HG02973 (cell line): Measurements from ENCODE around the gene TIAM2.
"Not testable (repeated sequence)": the region's sequence is repeated elsewhere in the genome, so short reads cannot be mapped to it uniquely, and the experiment has no call there.

Experiments used
- ATAC-seq: cut with Tn5 transposase; IDR thresholded peaks from one replicate; pipeline ENCODE4 v1.9.1; 2021; ENCODE audit warnings: moderate library complexity; ENCODE audit not compliant: unreplicated experiment

TIAM2 gene

DNA sequence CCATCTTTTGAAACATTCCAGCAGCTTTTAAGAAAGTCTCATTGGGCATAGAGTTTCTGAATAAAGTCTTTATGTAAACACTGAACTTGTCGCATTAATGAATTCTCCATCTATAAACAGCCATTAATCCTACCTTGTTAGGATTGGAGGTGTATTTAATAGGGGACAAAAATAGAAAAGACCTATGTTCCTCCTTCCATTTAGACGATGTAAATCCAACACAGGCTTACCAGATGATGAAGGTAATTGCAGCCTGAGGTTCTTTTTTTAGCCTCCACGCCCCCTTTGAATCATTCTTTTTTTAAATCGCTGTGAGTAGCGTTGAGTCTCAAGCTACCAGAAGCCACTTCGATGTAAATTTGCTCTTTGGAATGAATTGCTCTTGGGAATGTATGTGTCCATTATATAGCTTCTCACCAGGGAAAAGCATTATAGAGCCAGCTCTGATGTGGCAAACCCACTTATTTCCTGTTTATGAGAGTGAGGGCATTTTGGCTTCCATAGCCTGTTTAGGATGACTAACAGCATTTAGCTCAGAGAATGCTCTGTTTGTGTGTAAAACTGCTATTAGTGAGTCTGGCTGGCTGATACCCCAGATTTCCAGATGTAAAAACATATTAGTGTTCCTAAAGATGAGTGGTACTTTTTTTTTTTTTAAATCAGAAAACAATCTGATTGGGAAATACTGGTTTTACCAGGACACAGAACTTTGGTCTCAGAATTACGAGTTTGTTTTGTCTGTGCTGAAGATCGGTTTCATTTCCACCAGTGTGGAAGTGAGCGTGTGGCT, 193.8 kb downstream of the TIAM2 start:
- no peak for ATAC-seq

- ATAC-seq: no peak
Measured at GRCh38 chr6:155190677-155191076, 195.6 kb downstream of the TIAM2 start.

DNA sequence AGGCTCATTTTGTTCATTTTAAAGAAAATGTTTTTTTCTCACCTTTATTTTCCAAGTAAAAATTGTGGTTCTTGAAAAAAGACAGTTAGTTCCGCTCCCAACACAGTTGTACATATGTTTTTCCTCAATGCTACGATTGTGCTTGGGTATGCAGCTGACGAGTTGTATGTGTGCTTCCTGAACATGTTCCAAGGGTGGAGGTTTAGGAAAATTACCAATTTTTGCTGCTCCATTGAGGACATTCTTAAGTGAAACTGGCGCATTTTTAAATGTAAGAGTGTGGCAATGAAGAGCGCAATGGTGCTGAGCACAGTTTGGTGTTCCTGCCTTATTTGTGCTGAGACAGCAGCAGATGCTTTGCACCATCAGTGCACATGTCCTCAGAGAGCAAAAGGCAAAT, 198.4 kb downstream of the TIAM2 start:
- no peak for ATAC-seq

DNA sequence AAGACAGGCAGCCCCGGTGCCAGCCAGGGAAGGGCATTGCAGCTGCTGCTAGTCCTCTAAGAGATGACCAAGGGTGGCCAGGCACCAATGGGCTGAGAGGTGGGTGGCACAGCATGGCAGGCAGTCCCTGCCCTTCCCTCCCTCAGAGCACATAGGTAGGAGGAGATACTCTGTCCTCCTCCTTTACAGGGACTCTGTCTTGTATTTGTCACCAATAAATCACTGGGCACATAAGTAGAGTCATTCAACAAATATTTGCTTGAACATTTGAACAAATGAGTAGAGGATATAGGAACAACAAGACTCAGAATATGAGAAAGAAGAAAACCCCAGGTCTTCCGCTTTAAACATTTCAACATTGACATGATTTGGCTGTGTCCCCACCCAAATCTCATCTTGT, 199.3 kb downstream of the TIAM2 start:
- no peak for ATAC-seq

- ATAC-seq: no peak
Measured at GRCh38 chr6:155195903-155196302, 200.8 kb downstream of the TIAM2 start.

DNA sequence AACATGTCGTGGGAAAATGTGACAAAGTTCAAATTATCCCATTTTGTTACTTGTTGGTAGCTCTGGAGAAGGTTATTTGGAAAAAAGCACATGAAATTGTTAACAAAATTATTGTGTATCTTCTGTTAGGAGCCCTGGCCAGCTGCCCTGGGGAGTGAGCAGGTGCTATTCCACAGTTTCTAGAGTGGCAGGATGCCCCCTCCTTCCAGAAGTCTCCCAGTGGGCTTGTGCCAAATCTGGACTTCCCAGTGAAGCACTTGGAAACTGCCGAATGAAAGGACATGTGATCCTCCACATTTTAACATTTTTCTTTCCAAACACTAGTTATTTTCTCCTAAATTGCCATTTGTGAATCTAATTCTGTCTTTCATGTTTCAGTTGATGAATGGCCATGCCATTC, 201.8 kb downstream of the TIAM2 start:
- no peak for ATAC-seq

DNA sequence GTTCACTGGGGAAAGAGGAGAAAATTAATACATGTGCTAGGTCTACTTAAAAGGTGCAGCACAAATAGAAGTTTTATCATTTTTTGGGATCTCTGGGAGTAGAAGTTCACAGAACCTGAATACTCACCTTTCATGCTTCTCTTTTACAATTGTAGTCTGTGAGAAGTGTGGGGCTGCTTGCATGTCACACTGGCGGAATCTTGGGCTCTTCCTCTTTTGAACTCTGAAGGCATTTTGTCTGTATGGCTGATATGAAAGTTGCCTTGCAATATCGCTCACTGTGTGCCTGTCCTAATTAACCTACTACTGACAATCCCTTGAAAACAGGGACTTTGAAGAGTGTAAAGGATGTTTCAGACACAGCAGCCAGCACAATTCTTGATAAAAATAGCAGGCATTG, 202.8 kb downstream of the TIAM2 start:
- ATAC-seq: no peak

DNA sequence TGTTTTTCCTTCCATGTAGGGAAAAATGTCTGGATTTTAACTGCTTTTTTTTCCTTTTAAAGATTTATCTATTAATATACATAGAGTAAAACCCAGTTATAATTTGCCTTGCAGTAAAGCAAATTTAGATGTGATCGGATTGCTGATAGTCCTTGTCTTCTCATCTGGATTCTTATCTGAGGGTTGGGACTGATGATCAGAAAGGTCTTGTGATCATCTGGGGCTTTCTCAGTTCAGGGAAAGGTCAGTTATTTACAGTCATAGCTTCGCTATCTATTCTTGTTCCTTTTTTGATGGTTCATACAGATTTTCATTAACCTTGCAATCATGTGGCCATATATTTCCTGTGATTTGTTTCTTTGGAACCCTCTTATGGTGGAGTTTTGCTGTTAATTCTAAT, 204.9 kb downstream of the TIAM2 start:
- ATAC-seq: no peak

GRCh38 chr6:155201461-155202226, 206.5 kb downstream of the TIAM2 start:
- ATAC-seq: no peak

GRCh38 chr6:155207223-155207622, 212.1 kb downstream of the TIAM2 start:
- ATAC-seq: no peak

- ATAC-seq: no peak
Measured at GRCh38 chr6:155212106-155212505, 217.0 kb downstream of the TIAM2 start.

DNA sequence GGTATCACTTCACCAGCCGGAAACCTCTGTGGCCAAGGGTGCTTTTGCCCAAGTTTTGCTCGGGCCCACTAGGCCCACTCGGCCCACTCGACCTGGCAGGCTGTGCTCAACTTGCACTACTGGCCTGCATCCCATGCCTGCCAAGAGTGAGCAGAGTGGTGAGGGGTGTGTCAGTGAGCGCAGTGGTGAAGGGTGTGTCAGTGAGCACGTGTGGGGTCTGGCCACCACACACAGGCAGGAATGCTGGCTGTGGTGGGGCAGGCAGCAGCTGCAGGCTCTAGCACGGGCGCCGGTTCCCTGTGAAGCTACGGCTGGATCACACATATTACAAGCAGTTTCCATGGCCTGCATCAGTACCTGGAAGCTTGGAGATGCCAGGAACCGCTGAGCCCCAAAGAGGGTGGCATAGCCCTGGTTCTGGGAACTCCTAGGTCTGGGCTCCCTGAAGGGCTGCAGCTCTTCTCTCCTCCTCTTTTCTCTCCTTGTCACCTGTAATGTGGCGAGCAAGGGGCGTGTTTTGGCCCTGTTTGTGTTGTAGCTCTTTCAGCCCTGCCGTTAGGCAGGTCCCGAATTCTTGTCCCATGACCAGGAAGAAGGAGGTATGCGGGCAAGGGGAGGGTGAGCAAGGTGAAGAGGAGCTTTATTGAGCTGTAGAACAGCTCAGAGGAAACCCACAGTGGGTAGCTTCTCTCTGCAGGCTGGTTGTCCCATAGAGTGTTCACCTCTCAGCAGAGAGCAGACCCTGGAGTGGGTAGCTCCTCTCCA, 217.7 kb downstream of the TIAM2 start:
- ATAC-seq: no peak

DNA sequence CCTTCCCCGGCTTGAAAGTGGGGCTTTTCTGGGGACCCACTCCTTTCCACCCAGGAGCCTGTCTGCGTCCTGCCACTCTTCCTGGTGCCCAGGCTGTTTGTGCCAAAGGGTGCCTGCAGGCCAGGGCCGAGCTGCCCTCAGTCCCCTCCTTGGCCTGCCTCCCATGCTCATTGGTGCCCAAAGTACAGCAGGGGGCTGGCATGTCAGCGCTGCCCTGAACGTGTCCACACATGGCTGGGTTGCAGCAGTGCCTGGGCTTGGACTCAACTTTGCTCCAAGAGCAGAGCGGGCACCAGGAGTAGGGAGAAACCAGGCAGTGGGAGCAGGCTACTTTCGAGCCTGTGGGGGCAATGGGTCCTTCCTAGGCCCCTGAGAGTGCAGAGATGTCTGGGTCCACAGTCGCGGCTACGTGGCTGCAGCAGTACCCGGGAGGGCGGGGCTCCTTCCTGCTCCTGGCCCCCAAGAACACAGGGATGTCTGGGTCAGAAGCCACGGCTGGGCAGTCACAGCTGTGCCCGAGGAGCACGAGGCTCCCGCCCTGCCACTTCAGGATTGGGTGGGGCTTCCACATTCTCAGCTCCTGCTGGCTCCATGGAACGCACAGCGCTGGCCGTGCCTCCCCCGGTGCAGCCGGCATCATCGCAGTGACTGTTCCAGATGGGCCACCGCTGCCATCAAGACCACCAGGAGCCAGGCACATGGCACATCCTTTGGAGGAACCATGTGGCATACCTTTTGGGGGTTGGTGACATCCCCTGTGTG, 218.7 kb downstream of the TIAM2 start:
- no peak for ATAC-seq

DNA sequence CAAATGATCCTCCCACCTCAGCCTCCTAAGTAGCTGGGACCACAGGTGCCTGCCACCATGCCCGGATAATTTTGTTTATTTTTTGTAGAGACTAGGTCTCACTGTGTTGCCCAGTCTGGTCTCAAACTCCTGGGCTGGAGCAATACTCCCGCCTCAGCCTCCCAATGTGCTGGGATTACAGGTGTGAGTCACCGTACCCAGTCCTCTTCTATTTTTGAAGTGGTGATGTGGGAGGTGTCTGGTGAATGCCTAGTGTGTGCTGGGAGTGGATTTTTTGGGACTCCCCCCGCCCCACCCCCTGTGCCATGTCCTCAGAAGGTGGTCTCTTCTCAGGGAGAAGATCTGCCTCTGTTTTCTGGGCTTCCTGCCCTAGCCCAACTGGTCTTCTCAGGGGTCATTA, 220.8 kb downstream of the TIAM2 start:
- no peak for ATAC-seq

GRCh38 chr6:155216312-155217046, 221.4 kb downstream of the TIAM2 start:
- ATAC-seq: no peak

DNA sequence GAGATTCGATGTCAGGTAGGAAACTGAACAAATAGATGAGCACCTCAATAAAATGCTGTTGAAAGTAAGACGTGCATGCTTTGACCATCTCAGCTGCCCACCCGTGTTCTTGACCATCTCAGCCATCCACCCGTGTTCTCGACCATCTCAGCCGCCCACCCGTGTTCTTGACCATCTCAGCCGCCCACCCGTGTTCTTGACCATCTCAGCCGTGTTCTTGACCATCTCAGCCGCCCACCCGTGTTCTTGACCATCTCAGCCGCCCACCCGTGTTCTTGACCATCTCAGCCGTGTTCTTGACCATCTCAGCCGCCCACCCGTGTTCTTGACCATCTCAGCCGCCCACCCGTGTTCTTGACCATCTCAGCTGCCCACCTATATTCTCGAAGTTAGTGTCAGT, 223.6 kb downstream of the TIAM2 start:
- ATAC-seq: not testable (repeated sequence)

DNA sequence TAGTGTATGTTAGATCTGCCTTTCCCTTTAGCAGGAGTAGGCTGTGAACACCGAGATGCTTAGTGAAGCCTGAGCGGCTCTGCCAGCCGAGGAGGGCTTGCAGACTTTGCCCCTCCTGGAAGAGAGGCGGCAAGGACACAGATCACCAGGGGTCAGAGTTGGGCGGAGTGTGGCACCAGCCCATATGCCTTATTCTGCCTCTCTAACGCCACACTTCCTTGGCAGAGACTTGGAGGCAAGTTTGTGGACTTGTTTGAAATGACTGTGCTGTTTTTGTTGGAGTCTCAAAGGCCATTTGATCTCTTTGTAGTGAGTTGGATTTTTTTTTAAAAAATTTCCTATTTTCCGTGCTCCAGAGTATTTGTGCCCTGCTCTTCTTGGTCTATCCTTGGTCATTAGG, 224.2 kb downstream of the TIAM2 start:
- ATAC-seq: no peak

DNA sequence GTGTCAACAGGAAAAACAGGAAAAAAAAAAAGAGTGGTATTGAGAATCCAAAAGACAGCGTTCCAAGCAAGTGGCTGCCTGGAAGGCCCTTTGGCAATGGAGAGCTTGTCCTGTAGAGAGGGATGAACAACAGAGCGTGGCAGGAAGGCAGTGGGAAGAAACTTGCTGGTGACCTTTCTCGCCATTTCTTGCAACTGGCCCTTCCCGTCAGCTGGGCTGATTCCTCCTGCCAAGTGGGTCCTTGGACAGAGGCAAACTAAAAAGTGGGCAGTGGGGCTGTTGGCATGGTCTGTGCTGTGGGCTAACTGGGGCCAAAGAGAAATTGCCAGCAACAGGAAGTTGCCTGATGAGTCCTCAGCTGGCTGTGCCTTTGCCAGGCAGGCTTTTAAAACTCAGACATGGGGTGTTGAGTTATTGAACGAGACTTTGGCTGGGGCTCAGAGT, 224.8 kb downstream of the TIAM2 start:
- no peak for ATAC-seq

- no peak for ATAC-seq
Measured at GRCh38 chr6:155221086-155221485, 226.0 kb downstream of the TIAM2 start.

DNA sequence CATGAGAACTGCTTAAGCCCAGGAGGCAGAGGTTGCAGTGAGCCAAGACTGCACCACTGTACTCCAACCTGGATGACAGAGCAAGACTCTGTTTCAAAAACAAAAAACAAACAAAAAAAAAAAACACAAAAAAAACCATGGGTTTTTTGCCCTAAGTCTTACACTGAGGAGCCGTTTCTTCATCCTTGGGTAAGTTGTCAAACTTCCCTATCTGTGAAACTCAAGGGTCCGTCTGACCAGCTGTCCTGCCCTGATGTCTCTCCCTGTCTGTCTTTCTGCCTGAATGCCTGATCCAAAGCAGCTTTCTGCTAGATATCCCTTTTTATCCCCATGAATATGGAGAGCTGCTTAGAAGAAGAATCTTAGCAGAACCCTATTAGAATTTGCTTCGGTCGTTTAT, 227.4 kb downstream of the TIAM2 start:
- no peak for ATAC-seq
